Heart left ventricle (tissue), 16 donors: Measurements from ENCODE around the gene AK4. TPM values are rescaled to one million over a fixed set of nuclear protein-coding genes. Genes with fewer than 3 reads are reported as not detected.
"Not testable (repeated sequence)": the region's sequence is repeated elsewhere in the genome, so short reads cannot be mapped to it uniquely, and the experiment has no call there.

Experiments used
- ATAC-seq, 4 donors: fragments of 200-7000 bp; cut with Tn5 transposase; one replicate each; pipeline ENCODE4 v1.9.1; 2020 to 2022; ENCODE audit warnings: moderate library complexity in 4 of 4, mild to moderate bottlenecking in 3 of 4, moderate number of reproducible peaks in 1 of 4
- DNase-seq, 5 donors: peaks; one replicate each; pipeline ENCODE4 v3.0.0-alpha.2; 2020
- H3K27ac ChIP-seq, 12 donors: fragments of 200-600 bp; sonication (generic) in 4 of 12; one replicate each; pipeline versions ENCODE4 v1.5.0 to v1.8.0; 2016 to 2022; ENCODE audit warnings: mild to moderate bottlenecking in 2 of 12
- H3K27me3 ChIP-seq, 9 donors: fragments of 200-600 bp; sonication (generic) in 2 of 9; one replicate each; pipeline versions ENCODE4 v1.5.1 to v1.8.0; 2016 to 2022; ENCODE audit warnings: mild to moderate bottlenecking in 3 of 9
- H3K36me3 ChIP-seq, 9 donors: fragments of 200-600 bp; sonication (generic) in 2 of 9; one replicate each; pipeline versions ENCODE4 v1.5.0 to v1.8.0; 2018 to 2022; ENCODE audit warnings: mild to moderate bottlenecking in 2 of 9
- H3K4me1 ChIP-seq, 12 donors: fragments of 200-600 bp; sonication (generic) in 4 of 12; one replicate each; pipeline versions ENCODE4 v1.5.0 to v1.8.0; 2016 to 2022; ENCODE audit warnings: mild to moderate bottlenecking in 3 of 12
- H3K4me3 ChIP-seq, 12 donors: fragments of 200-600 bp; sonication (generic) in 4 of 12; one replicate each; pipeline versions ENCODE4 v1.5.0 to v1.8.0; 2017 to 2022; ENCODE audit warnings: mild to moderate bottlenecking in 9 of 12, moderate library complexity in 4 of 12
- H3K9me3 ChIP-seq, 12 donors: fragments of 200-600 bp; sonication (generic) in 4 of 12; one replicate each; pipeline versions ENCODE4 v1.5.0 to v1.8.0; 2016 to 2022; ENCODE audit warnings: mild to moderate bottlenecking in 1 of 12
- CTCF ChIP-seq, 12 donors: fragments of 200-600 bp; sonication (generic) in 4 of 12; IDR thresholded peaks; one replicate each; pipeline versions ENCODE4 v1.5.0 to v1.8.0; 2018 to 2022; ENCODE audit warnings: antibody characterized with exemption in 12 of 12, mild to moderate bottlenecking in 5 of 12
- POLR2A ChIP-seq, 2 donors: fragments of 450-650 bp; IDR thresholded peaks; one replicate each; pipeline ENCODE4 v1.6.1; 2017; ENCODE audit warnings: antibody characterized with exemption in 2 of 2, mild to moderate bottlenecking in 2 of 2, moderate library complexity in 2 of 2
- WGBS, 4 donors: extraction: QIAGEN DNeasy Blood & Tissue Kit in 2 of 4; methylation state at CpG; one replicate each; pipeline versions ENCODE4 v1.1.5 to v1.1.7; 2013 to 2018; 5-methylcytosine and 5-hydroxymethylcytosine counted together
- intact Hi-C, 10 donors: fragments of 100-400 bp; cut with DNase I; formaldehyde crosslinking; loops; one replicate each; pipeline versions ENCODE4 v1.11.1 to v1.14.2; 2022
- polyA plus RNA-seq, 2 donors: library from polyadenylated mRNA; stranded (reverse); fragments of 200-250 nt; gene quantifications; one replicate each; pipeline ENCODE4 v1.2.3, GENCODE V29; 2013
- total RNA-seq, 9 donors: library from RNA; depleted of rRNA in 2 of 9; stranded (reverse); fragments of >200 nt in 2 of 9; fragmentation: NEBNext Ultra II Directional in 3 of 9; extraction: Animal tissue kit (Norgen Biotek cat#: 25700) in 3 of 9; gene quantifications; one replicate each; pipeline versions ENCODE4 v1.1.0 to v1.2.4, GENCODE V29; 2016 to 2023
- donor health status: ischemic (EF 13 %, LVEDD 7.1; RV severe dilation, severe dysfunction).
- donor health status: healthy with polysubstance abuse.
- donor health status: DM: no; HTN: yes; CAD: no.
- donor health status: DM: no; HTN: no; CAD: no.
- donor health status: ischemic (EF 25% LVEDD 6.9; RV normal size, moderate dysfunction).
- donor health status: ischemic (EF 25% LVEDD 5.7; RV mildly dilated, moderate dysfunction).
- donor health status: healthy.
- donor health status: DM: yes; HTN: yes; CAD: no.
- donor health status: ischemic (EF 35%, LVEDD 5.7; RV mildly dilated, moderate dysfunction).
- donor health status: nonischemic (EF 11% LVEDD 7.7; RV severe dilation, severe dysfunction).
- donor health status: DM: yes; HTN: yes; CAD: no.
- donor health status: PGD.
- donor health status: ischemic (EF 29% LVEDD 5.4; RV normal size, mild dysfunction).
- donor health status: nonischemic (EF 23%, LVEDD 6.1; RV moderate dilation, normal function).

The AK4 gene
- total and polyA plus RNA-seq, 11 donors = 16.0 to 181 (median 122) TPM

GRCh38 chr1:65159801-65160523 is 12.0 kb downstream of the AK4 start:
- Histone ChIP-seq H3K9me3 (no peaks in the 10 kb centered on the region), H3K4me1 (peaks cover 0 to 39% (median 13%) of the 10 kb centered on the region in 12 donors), H3K4me3 (no peak overlapping the region), H3K27ac (no peak overlapping the region), H3K36me3 (no peaks in the 10 kb centered on the region), H3K27me3 (no peaks in the 10 kb centered on the region)
- 87 to 96% (median 93%) methylated on average over 9 of the region's 9 CpGs for WGBS, 4 donors
- ATAC-seq = no peak
- TF ChIP-seq CTCF (IDR thresholded peaks at IDR 0.05) (no peak), POLR2A (IDR thresholded peaks at IDR 0.05) (no peak)
- intact Hi-C loops = no loop called here
- no peak for DNase-seq

DNA sequence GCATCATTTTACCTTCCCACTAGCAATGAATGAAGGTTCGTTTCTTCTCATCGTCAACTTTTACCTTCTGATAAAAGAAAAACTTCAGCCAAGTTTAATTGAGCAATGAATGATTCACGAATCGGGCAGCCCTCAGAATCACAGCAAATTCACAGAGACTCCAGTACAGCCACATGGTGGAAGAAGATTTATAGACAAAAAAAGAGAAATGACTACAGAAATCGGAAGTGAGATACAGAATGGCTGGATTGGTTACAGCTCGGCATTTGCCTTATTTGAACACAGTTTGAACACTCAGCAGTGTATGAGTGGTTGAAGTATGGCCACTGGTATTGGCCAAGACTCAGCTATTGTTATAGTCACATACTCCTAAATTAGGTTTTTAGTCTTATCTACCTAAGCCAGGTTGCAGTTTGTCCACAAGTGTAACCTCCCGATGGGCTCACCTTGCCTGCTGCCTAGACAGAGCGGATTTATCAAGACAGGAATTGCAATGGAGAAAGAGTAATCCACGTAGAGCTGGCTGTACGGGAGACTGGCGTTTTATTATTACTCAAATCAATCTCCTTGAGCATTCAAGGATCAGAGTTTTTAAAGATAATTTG is 15.3 kb downstream of the AK4 start:
- no peaks in the 10 kb centered on the region for H3K36me3 ChIP-seq
- TF ChIP-seq CTCF (IDR thresholded peaks at IDR 0.05) = no peak
- TF ChIP-seq POLR2A (IDR thresholded peaks at IDR 0.05) = no peak
- ATAC-seq (no peak), DNase-seq (no peak)
- intact Hi-C loops = no loop called here
- peak overlapping the region in 2 of 12 donors; percentile 23 to 25 for H3K27ac ChIP-seq
- no peaks in the 10 kb centered on the region for H3K27me3 ChIP-seq
- WGBS, 4 donors = 73 to 76% (median 76%) methylated on average over 11 of the region's 11 CpGs
- H3K4me1 ChIP-seq = peaks cover 0 to 53% (median 19%) of the 10 kb centered on the region in 12 donors
- H3K4me3 ChIP-seq = no peak overlapping the region
- H3K9me3 ChIP-seq = no peaks in the 10 kb centered on the region

DNA sequence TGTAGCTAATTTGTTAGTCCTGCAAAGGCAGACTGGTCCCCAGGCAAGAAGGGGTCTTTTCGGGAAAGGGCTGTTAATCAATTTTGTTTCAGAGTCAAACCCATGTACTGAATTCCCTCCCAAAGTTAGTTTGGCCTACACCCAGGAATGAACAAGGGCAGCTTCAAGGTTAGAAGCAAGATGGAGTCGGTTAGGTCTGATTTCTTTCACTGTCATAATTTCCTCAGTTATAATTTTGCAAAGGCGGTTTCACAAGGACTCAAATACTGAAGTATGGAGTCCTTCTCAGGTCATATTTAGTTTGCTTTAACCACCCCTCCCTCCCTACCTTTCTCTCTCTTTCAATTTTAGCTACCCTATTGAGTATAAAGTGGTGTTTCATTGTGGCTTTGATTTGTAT is 16.1 kb downstream of the AK4 start:
- H3K27ac ChIP-seq, H3K36me3 ChIP-seq, ATAC-seq, DNase-seq, H3K4me3 ChIP-seq, intact Hi-C loops, H3K27me3 ChIP-seq, H3K9me3 ChIP-seq: not testable (repeated sequence)
- WGBS, 4 donors = 91 to 97% (median 92%) methylated on average over 3 of the region's 3 CpGs
- peaks cover 0 to 53% (median 16%) of the 10 kb centered on the region in 12 donors for H3K4me1 ChIP-seq

DNA sequence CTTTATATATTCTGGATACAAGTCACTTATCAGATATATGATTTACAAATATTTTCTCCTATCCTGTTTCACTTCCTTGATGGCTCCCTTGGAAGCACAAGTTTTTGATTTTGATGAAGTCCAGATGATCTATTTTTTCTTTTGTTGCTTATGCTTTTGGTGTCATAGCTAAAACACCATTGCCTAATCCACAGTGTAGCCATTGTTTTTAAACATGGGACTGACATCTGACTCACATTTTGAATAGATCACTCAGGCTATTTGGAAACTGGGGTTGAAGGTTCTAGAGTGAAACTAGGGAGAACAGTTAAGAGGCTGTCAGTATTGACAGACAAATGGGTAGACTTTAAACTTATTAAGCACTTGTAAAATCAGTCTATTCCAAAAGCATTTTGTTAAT is 16.6 kb downstream of the AK4 start:
- TF ChIP-seq POLR2A (IDR thresholded peaks at IDR 0.05) (no peak), CTCF (IDR thresholded peaks at IDR 0.05) (no peak)
- Histone ChIP-seq H3K4me3 (no peak overlapping the region), H3K27ac (no peak overlapping the region), H3K9me3 (no peaks in the 10 kb centered on the region), H3K4me1 (peaks cover 0 to 56% (median 15%) of the 10 kb centered on the region in 12 donors), H3K27me3 (no peaks in the 10 kb centered on the region), H3K36me3 (no peaks in the 10 kb centered on the region)
- ATAC-seq (no peak), DNase-seq (no peak)
- intact Hi-C loops = no loop called here
